ENCODE data around the gene SNX6.

GRCh38 chr14:34569750-34570149 lies 60.2 kb downstream of the SNX6 start:
- TF ChIP-seq FOXM1 (IDR thresholded peaks at IDR 0.05; ENCODE audit: low read depth, low read length), result no peak
- no peak for TF ChIP-seq RAD21 (IDR thresholded peaks at IDR 0.05; ENCODE audit: insufficient read depth, low read depth, low read length)
- TF ChIP-seq EZH2 (IDR thresholded peaks at IDR 0.05; ENCODE audit: borderline replicate concordance, control insufficient read depth, low read depth, low read length), result no peak
- no peak for TF ChIP-seq CBX5 (IDR thresholded peaks at IDR 0.05; ENCODE audit: low read depth)
- no peak for TF ChIP-seq EGR1 (IDR thresholded peaks at IDR 0.05; ENCODE audit: borderline replicate concordance in 1 of 2, low read depth in 2 of 2, low read length in 2 of 2)
- TF ChIP-seq CTCF (IDR thresholded peaks at IDR 0.05 in 2 of 3, conservative IDR thresholded peaks at IDR 0.05 in 1 of 3; ENCODE audit: control insufficient read depth in 2 of 3, extremely low read depth in 1 of 3, insufficient read depth in 1 of 3, low read depth in 3 of 3, low read length in 3 of 3), result no peak
- TF ChIP-seq ZNF274 (IDR thresholded peaks at IDR 0.05; ENCODE audit: insufficient read depth, insufficient read length), result no peak
- TF ChIP-seq SP1 (IDR thresholded peaks at IDR 0.05; ENCODE audit: low read depth, low read length), result no peak
- no peak for TF ChIP-seq POLR2AphosphoS2 (IDR thresholded peaks at IDR 0.05; ENCODE audit: low read depth, low read length)
- no peak for TF ChIP-seq SUPT20H (IDR thresholded peaks at IDR 0.05; ENCODE audit: borderline replicate concordance, control insufficient read depth, low read depth, low read length)
